Caco-2 (cell line): ENCODE measurements around the gene TBL1X. TPM values are rescaled to one million over a fixed set of nuclear protein-coding genes. Genes with fewer than 3 reads are reported as not detected.

ENCODE experiments used
- BruUV-seq: library from RNA; stranded (reverse); fragments of 400-500 nt; replicated peaks from 2 replicates; lab custom pipeline; 2021; lab: Mats Ljungman, UMichigan
- CTCF ChIA-PET: fragments of 300-600 bp; sonication (Branson Sonifier 250); formaldehyde crosslinking; loops from one replicate; lab custom pipeline; 2022; ENCODE audit warnings: antibody characterized with exemption; lab: Charles Lee
- POLR2A ChIA-PET: fragments of 300-600 bp; sonication (Branson Sonifier 250); formaldehyde crosslinking; loops from one replicate; lab custom pipeline; 2022; ENCODE audit warnings: antibody characterized with exemption; lab: Charles Lee
- DNase-seq, 2 experiments: peaks; one replicate each; pipeline versions ENCODE4 v3.0.0 to v3.0.0-alpha.2; 2020 to 2022
- H3K27me3 ChIP-seq: replicated peaks from 2 replicates; pipeline ENCODE4 v1.6.0; 2011; ENCODE audit warnings: low read length; ENCODE audit not compliant: control insufficient read depth, insufficient read depth
- H3K36me3 ChIP-seq: 2 replicates; pipeline ENCODE4 v1.5.1; 2011; ENCODE audit warnings: low read length; ENCODE audit not compliant: control insufficient read depth, insufficient read depth
- H3K4me1 ChIP-seq: fragments of 250-450 bp; sonication (Bioruptor Pico); 2 replicates; pipeline ENCODE4 v1.5.1; 2020; ENCODE audit warnings: mild to moderate bottlenecking
- H3K4me3 ChIP-seq: 2 replicates; pipeline ENCODE4 v1.5.1; 2011; ENCODE audit warnings: low read depth, mild to moderate bottlenecking, control low read depth, low read length
- H3K9me3 ChIP-seq: fragments of 250-450 bp; sonication (Bioruptor Pico); 2 replicates; pipeline ENCODE4 v1.5.1; 2020; ENCODE audit warnings: mild to moderate bottlenecking, moderate library complexity
- H3K27ac Mint-ChIP-seq: one replicate; pipeline ENCODE4 v1.8.0; 2022; ENCODE audit warnings: mixed read lengths; ENCODE audit not compliant: unreplicated experiment
- H3K27me3 Mint-ChIP-seq: one replicate; pipeline ENCODE4 v1.8.0; 2022; ENCODE audit warnings: mixed read lengths; ENCODE audit not compliant: insufficient read depth, unreplicated experiment
- H3K36me3 Mint-ChIP-seq: one replicate; pipeline ENCODE4 v1.8.0; 2022; ENCODE audit warnings: mild to moderate bottlenecking, mixed read lengths; ENCODE audit not compliant: insufficient read depth, unreplicated experiment
- H3K4me1 Mint-ChIP-seq: one replicate; pipeline ENCODE4 v1.8.0; 2022; ENCODE audit warnings: low read depth, mixed read lengths; ENCODE audit not compliant: unreplicated experiment
- H3K4me3 Mint-ChIP-seq: one replicate; pipeline ENCODE4 v1.8.0; 2022; ENCODE audit warnings: mild to moderate bottlenecking, moderate library complexity, mixed read lengths; ENCODE audit not compliant: unreplicated experiment
- H3K9me3 Mint-ChIP-seq: one replicate; pipeline ENCODE4 v1.8.0; 2022; ENCODE audit warnings: mixed read lengths; ENCODE audit not compliant: unreplicated experiment
- intact Hi-C: fragments of 100-400 bp; cut with micrococcal nuclease; formaldehyde crosslinking; loops from one replicate; pipeline ENCODE4 v1.10.0; 2022; ENCODE audit not compliant: unreplicated experiment
- total RNA-seq: library from RNA; stranded (reverse); gene quantifications from 2 replicates; pipeline ENCODE4 v1.2.3, GENCODE V29; 2022
- TF ChIP-seq, protein P1 (sequence below), 2 experiments: fragments of 200-600 bp in 1 of 2; IDR thresholded peaks; 1 replicate in 1 of 2; 2 replicates in 1 of 2; pipeline versions ENCODE4 v1.5.1 to v1.8.0; 2011 to 2022; ENCODE audit warnings: antibody characterized with exemption in 1 of 2, control low read depth in 1 of 2, inconsistent platforms in 1 of 2, low read depth in 1 of 2, low read length in 1 of 2, mild to moderate bottlenecking in 1 of 2, moderate library complexity in 1 of 2; ENCODE audit not compliant: insufficient read depth in 1 of 2, severe bottlenecking in 1 of 2, unreplicated experiment in 1 of 2

Gene TBL1X
- total RNA-seq, 1 experiment from 2014 or later, result 84.2 TPM

GRCh38 chrX:9758021-9758638 is 293.3 kb downstream of the TBL1X start:
- Mint-ChIP-seq H3K4me1 (no peaks in the 10 kb centered on the region), H3K9me3 (no peaks in the 10 kb centered on the region), H3K36me3 (no peaks in the 10 kb centered on the region), H3K4me3 (no peak overlapping the region), H3K27ac (no peak overlapping the region), H3K27me3 (no peaks in the 10 kb centered on the region)
- CTCF ChIA-PET, result no interaction called here
- intact Hi-C loops, result no loop called here
- H3K9me3 ChIP-seq, result no peaks in the 10 kb centered on the region
- POLR2A ChIA-PET, result no interaction called here
- TF ChIP-seq, protein P1, sequence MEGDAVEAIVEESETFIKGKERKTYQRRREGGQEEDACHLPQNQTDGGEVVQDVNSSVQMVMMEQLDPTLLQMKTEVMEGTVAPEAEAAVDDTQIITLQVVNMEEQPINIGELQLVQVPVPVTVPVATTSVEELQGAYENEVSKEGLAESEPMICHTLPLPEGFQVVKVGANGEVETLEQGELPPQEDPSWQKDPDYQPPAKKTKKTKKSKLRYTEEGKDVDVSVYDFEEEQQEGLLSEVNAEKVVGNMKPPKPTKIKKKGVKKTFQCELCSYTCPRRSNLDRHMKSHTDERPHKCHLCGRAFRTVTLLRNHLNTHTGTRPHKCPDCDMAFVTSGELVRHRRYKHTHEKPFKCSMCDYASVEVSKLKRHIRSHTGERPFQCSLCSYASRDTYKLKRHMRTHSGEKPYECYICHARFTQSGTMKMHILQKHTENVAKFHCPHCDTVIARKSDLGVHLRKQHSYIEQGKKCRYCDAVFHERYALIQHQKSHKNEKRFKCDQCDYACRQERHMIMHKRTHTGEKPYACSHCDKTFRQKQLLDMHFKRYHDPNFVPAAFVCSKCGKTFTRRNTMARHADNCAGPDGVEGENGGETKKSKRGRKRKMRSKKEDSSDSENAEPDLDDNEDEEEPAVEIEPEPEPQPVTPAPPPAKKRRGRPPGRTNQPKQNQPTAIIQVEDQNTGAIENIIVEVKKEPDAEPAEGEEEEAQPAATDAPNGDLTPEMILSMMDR (IDR thresholded peaks at IDR 0.05; ENCODE audit: insufficient read depth in 1 of 2, low read depth in 1 of 2, low read length in 1 of 2, severe bottlenecking in 1 of 2, unreplicated experiment in 1 of 2), result no peak
- H3K4me1 ChIP-seq, result no peaks in the 10 kb centered on the region
- no peak overlapping the region for H3K4me3 ChIP-seq
- DNase-seq, result no peak
- no peaks in the 10 kb centered on the region for H3K27me3 ChIP-seq
- no peaks in the 10 kb centered on the region for H3K36me3 ChIP-seq
- no TSS peak for BruUV-seq

GRCh38 chrX:9759337-9759736 is 294.5 kb downstream of the TBL1X start:
- POLR2A ChIA-PET, result no interaction called here
- no peak for DNase-seq
- intact Hi-C loops, result no loop called here
- Mint-ChIP-seq H3K9me3 (no peaks in the 10 kb centered on the region), H3K27me3 (no peaks in the 10 kb centered on the region), H3K4me1 (no peaks in the 10 kb centered on the region), H3K4me3 (no peak overlapping the region), H3K27ac (no peak overlapping the region), H3K36me3 (no peaks in the 10 kb centered on the region)
- CTCF ChIA-PET, result no interaction called here
- Histone ChIP-seq H3K9me3 (no peaks in the 10 kb centered on the region), H3K4me3 (no peak overlapping the region), H3K36me3 (no peaks in the 10 kb centered on the region), H3K4me1 (no peaks in the 10 kb centered on the region), H3K27me3 (no peaks in the 10 kb centered on the region)
- BruUV-seq, result no TSS peak
- TF ChIP-seq, protein P1 (IDR thresholded peaks at IDR 0.05; ENCODE audit: insufficient read depth in 1 of 2, low read depth in 1 of 2, low read length in 1 of 2, severe bottlenecking in 1 of 2, unreplicated experiment in 1 of 2), result no peak

- Mint-ChIP-seq H3K36me3 (no peaks in the 10 kb centered on the region), H3K4me1 (no peaks in the 10 kb centered on the region), H3K4me3 (no peak overlapping the region), H3K27ac (no peak overlapping the region), H3K9me3 (no peaks in the 10 kb centered on the region), H3K27me3 (no peaks in the 10 kb centered on the region)
- TF ChIP-seq, protein P1 (IDR thresholded peaks at IDR 0.05; ENCODE audit: insufficient read depth in 1 of 2, low read depth in 1 of 2, low read length in 1 of 2, severe bottlenecking in 1 of 2, unreplicated experiment in 1 of 2), result no peak
- Histone ChIP-seq H3K27me3 (no peaks in the 10 kb centered on the region), H3K4me1 (no peaks in the 10 kb centered on the region), H3K4me3 (no peak overlapping the region), H3K36me3 (no peaks in the 10 kb centered on the region), H3K9me3 (no peaks in the 10 kb centered on the region)
- POLR2A ChIA-PET, result no interaction called here
- CTCF ChIA-PET, result no interaction called here
- no peak for DNase-seq
- no TSS peak for BruUV-seq
- intact Hi-C loops, result no loop called here
Observed at GRCh38 chrX:9765072-9765736, 300.3 kb downstream of the TBL1X start.
